Sciatic nerve (tissue), 2 donors: ENCODE measurements around the gene COL5A2. TPM values are rescaled to one million over a fixed set of nuclear protein-coding genes. Genes with fewer than 3 reads are reported as not detected.

Experiments used
- ATAC-seq: fragments of 200-7000 bp; cut with Tn5 transposase; one replicate; pipeline ENCODE4 v1.9.1; 2020; ENCODE audit warnings: mild to moderate bottlenecking, moderate library complexity
- DNase-seq: peaks from one replicate; pipeline ENCODE4 v3.0.0-alpha.2; 2020; ENCODE audit warnings: low spot score
- intact Hi-C: fragments of 100-400 bp; cut with DNase I; formaldehyde crosslinking; loops from one replicate; pipeline ENCODE4 v1.14.2; 2022
- total RNA-seq: library from RNA; stranded (reverse); fragmentation: NEBNext Ultra II Directional; extraction: Animal tissue kit (Norgen Biotek cat#: 25700); gene quantifications from one replicate; pipeline ENCODE4 v1.2.1, GENCODE V29; 2021
- donor health status: DM: no; HTN: no; CAD: no.
- donor health status: DM: no; HTN: no; CAD: no.

Gene COL5A2
- total RNA-seq, 1 donor from 2014 or later = 45.7 TPM

DNA sequence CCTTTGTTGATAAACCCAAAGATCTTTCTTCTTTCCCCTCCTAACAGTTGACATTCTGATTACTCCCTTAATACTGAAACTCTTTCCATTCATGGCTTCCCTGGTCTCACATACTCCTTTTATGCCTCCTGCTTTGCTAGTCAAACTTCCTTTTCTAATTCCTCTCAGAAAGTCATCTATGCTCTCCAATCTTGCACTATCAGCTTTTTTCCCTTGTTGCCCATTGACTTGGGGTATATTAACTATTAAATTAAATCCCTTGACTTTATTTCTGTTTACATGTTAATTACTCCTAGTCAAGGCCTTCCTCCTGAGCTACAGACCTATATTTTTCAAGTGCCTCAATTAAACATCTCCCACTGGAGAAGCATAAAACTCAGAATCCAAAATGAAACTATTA, 3.6 kb upstream of the COL5A2 start:
- ATAC-seq = no peak
- intact Hi-C loops = no loop called here
- DNase-seq = no peak

DNA sequence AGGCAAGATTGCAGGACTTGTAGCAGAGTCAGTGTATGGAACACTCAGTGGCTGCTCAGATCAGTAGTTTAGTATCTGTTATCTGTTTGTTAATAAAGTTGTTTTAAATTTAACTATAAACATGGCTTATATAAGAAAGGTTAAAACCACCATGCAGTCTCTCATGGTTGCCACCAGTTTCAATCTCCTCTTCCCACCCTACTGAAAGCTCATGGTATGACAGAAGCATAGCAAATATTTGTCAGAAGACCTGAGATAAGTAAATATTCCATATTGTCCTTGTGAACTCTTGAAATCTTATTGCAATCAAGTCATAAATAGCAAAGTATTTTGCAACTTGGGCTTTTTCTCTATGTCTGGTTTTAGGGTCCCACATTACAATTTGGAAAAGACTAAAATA, 2.1 kb upstream of the COL5A2 start:
- ATAC-seq = no peak
- DNase-seq = no peak
- intact Hi-C loops = no loop called here

DNA sequence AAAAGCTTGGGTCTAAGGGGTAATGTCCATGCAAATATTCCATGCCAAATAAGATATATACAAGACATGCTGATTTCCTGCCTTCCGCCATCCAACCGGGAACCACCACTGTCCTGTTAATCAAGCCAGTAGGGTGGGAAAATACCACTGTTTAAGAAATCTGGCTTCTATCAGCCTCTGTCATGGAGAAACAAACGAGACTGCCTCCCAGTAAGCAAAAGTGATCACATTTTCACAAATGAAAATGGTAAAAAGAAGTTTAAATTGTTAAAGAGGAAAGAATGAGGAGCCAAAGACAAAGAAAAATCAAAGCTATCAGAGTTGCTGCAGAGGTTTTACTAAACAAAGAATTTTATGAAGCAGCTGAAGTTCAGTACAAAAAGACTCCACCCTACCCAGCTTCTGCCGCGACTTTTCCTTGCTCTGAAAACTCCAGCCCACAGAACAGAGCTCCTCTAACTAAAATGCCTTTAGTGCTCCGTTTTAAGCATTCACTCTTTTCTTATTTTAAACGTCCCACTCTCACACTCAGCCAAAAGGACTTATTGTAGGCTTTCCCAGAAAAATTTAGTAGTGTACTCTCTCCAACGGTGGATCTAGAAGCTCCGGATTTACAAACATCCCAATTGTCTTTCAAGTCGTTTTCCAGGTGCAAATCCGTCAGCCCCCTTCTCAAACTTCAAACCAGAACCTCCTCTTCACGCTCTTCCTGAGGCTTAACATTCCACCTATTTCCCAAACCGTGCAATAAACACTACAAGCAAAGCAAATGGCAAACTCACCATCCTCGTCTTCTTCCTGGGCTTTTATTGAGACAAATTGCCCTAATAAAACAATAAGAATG, 613 bp downstream of the COL5A2 start:
- intact Hi-C loops = no loop called here
- ATAC-seq (peak; percentile 78), DNase-seq (no peak)

DNA sequence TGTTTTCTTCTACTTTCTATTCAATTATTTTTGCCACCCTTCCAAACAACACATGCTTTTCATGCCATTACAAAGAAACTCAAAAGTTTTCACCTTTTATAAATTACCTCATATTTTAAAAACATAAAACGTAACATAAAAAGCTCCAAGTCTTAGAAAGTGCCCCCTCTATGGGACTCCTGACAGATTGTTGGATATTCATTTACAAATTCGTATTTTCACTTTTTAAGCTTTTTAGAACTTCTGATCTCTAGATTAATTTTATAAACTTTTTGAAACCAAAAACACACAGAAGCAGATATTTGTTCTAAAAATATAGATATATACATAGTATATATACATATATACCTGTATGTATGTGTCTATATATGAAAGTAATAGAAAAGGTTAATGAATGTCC, 1.5 kb downstream of the COL5A2 start:
- intact Hi-C loops = no loop called here
- no peak for ATAC-seq

DNA sequence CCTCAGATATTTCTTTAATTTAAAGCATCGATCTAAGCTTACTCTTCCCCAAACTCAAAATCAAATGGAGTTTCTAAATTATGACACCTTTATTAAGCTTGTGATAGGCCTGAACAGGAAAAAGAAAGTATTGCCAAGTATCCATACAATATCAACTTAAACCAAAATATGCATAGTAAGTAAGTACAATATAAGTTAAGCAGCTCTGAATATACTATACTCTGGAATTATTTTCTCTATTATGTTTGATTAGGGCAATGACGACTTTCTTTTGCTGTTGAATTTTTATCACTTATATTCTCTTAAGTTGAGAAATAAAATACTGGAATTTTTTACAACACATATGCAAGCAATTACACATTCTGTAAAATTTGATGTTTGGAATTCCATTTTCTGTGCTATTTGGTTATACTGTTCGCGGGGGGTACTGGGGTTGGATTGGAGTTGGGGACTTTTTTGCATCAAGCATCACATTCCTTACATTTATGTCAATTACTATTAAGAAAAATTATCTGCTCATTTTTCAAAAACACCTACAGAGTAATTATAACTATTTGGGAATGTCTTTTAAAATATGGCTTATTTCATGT, 2.2 kb downstream of the COL5A2 start:
- ATAC-seq (no peak), DNase-seq (no peak)
- intact Hi-C loops = no loop called here

More for the DNA sequence above, 1.5 kb downstream of the COL5A2 start:
- no peak for DNase-seq

DNA sequence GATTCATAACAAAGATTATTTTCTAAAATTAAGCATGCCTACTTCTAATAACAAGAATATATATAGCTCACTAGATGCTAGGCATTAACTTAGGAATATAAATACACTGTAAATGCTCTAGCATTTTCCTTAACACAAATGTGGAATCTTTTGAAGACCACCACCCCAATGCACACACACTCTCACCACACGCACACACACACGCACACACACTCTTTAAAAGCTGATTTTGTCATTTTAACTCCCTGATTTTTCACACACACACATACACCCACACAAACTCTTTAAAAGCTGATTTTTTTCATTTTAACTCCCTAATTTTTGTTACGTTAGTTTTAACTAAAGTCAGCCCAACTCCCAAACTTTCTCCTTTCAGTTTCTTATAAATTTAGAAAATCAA, 3.0 kb downstream of the COL5A2 start:
- ATAC-seq (no peak), DNase-seq (no peak)
- intact Hi-C loops = no loop called here

DNA sequence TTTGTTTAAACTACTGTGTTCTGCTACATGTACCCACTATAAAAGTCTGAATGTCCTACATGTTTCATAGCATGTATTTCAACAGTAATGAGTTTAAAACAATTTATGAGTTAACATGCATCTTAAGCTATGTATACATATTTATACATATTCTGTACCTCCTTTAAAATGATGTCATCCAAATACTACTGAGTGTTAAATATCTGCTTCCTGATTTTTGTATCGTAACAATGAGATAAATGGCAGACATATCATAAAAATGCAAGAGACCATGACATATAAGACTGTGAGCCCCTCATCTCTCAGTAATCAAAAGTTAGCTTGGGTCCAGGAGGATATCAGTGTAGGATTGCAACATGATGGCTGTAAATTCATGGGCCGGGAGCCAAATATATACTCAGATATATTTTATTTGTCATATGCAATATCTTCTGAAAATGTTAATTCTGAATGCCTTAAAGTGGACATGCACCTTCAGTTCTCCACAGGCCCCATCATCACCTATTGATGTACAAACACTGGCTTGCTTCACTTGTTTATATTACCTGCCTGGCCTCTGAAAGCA, 3.6 kb downstream of the COL5A2 start:
- no peak for ATAC-seq
- intact Hi-C loops = no loop called here

DNA sequence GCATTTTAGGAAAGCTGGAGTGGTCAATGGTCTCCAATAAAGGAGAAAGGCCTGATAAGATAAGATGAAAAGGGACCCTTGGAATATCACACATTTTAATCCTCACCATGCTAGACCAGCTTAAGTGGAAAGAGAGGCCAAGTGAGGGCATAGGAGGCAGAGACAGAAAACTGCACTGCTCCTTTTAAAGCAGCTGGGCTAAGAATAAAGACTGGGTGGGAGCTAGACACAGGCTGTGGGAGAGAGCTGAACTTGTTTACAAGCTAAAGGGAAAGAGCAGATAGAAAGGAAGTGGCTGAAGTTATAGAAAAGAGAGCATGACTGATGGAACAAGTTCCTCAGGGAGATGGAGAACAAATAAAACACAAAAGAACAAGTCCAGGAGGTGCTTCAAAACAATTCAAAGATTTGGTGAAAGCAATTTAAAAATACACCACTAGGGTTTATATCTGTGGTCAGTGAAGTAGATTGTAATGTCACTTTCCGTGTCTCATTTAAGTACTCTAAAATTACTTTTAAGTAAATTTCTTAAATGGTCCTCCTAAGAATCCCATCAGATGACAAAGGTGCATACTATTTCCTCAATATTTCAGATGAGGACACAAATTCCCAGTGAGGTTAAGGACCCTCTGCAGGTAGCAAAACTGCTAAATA, 7.5 kb downstream of the COL5A2 start:
- intact Hi-C loops = no loop called here
- DNase-seq (no peak), ATAC-seq (no peak)

More for the DNA sequence above, 3.6 kb downstream of the COL5A2 start:
- DNase-seq = no peak

DNA sequence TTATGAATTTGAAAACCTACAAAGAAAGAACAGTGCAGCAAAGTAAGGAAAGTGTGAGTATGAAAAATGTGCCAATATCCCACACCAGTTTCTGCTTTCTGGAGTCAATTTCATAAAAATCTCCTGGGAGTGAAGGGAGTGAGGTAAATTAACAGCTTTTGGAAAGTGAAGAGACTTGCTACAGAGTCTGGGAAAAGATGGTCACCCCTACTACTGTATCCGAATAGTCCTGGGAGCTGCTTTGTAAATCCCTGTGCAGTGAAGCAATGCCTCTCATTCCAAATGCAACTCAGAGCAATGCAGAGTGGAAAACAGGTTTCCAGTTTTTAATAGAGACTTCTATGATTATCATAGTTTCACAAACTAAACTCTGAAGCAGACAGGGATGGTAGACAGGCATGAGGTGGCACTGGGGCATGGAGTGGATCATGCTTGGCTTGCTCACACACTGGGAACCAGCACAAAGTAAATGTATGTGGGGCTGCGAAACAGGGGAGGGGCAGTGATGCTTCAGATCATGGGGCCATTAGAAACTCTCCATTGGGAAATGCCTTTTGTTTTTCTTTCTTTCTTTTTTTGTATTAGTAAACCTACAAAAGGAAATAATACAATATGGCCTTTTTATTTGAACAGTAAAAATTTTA, 10.6 kb downstream of the COL5A2 start:
- DNase-seq = no peak
- intact Hi-C loops = no loop called here
- peak; percentile 65 for ATAC-seq

DNA sequence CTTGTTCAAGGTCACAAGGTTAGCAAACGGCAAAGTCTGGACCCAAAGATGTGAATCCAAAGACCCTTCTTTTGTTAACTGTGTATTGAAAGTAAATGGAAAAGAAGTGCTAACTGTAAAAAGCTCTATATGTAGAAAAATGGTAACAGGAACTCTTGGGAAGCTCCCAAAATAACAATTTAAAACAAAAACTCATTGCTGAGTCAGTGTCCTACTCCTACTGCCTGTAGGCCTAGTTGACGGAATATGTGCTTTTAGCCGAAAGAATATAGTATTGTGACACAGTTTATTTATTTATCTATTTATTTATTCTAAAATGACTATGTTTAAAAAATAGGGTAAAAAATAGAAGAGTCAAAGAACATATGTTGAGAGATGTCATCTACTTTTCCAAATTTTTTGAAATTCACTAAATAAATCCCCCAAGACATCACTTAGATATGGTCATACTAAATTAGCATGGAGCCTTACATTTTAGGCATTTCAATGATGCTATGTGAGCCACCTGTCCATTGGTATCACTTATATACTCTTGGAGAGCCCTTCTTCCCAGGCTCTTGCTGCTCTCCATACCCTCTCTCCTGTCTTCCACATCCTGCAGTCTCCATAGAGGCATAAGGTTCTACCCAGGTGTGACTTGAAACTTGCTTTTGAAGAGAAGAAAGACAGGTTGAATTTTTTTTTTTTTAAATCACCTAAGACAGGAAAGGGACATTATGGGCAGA, 13.7 kb downstream of the COL5A2 start:
- intact Hi-C loops = no loop called here
- DNase-seq (no peak), ATAC-seq (no peak)

DNA sequence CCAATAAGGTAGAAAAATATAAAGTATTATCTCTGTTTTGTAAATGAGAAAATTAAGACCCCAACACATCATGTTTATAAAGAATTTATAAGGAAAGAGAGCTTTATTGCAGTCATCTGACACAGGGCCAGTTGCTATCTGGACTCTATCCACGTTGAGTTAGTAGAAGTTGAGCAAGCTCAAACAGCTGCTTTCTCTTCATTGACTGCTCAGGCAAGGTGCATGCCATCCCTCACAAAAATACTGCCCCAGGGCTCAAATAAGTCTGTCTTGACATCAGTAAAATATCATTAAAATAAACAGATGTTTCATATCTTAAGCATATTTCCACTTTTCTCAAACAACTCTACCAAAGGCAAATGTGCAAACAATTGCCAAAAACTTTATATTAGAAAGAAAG, 14.8 kb downstream of the COL5A2 start:
- ATAC-seq = peak; percentile 83
- no peak for DNase-seq
- intact Hi-C loops = no loop called here

DNA sequence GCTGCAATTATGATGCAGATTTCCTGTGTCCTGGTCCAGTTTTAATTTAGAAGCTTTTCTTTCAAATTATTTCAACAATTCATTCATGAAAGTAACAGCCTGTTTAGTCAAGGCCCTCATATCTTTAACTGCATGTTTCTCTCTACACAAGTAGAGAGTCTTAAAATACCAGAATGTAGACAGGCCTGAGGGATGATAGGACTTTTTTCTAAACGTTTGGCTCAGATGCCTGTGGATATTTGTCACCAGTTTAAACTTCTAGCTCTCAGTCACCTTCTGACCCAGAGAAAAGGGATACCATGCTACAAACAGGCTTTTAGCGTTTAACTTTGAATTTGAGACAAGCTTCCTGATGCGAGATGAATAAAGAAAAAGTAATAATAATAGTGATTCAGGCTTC, 15.7 kb downstream of the COL5A2 start:
- intact Hi-C loops = no loop called here
- no peak for DNase-seq
- no peak for ATAC-seq

DNA sequence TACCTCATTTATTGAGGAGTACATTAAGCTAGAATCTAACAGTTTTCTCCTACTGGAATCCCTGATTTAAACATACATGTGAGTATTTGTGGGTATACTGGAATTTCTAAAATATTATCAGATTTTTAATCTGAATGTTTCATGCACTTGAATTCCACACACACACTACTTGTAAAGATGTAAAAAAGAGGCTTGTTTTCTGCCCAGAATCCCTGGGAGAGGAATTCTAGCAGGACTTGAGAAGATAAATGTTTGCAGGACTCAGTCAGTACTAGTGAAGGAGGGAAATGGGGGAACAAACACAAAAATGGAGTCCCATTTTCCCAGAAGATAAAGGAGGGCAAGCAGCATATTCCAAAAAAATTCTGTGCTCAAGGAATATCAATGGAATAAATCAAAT, 17.0 kb downstream of the COL5A2 start:
- intact Hi-C loops = no loop called here

DNA sequence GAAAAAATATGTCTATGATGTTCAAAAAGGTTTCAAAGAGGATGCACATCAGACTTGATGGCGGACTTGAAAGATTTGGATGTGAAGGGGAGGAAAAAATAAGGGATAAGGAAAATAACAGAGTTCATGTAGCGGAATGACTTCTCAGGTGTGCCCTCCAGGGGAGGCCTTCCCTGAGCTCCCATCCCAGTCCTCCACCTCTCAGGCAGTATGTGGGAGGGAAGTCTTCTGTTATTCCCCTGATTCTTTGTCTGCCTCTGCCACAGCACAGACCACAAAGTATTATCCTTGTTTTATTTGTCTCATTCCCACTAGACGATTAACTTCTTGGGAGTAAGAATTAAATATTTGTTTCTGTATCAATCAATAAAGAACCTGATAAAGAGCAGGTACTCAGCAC, 17.7 kb downstream of the COL5A2 start:
- DNase-seq = no peak
- intact Hi-C loops = no loop called here
- no peak for ATAC-seq

More for the DNA sequence above, 17.0 kb downstream of the COL5A2 start:
- ATAC-seq (no peak), DNase-seq (no peak)

DNA sequence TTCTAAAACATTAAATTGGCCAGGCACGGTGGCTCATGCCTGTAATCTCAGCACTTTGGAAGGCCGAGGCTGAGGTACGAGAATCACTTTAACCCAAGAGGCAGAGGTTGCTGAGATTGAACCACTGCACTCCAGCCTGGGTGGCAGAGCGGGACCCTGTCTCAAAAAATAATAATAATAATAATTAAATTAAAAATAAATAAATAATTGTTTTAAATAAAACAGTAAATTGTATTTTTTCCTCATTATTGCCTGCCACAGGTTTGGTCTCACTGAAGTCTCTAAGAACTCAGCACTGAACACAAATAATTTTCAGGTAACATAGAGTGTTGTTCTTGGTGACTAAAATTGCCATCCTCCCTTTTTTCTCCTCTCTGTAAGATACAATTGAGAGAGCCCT, 19.8 kb downstream of the COL5A2 start:
- ATAC-seq = no peak
- intact Hi-C loops = no loop called here
- DNase-seq = no peak

DNA sequence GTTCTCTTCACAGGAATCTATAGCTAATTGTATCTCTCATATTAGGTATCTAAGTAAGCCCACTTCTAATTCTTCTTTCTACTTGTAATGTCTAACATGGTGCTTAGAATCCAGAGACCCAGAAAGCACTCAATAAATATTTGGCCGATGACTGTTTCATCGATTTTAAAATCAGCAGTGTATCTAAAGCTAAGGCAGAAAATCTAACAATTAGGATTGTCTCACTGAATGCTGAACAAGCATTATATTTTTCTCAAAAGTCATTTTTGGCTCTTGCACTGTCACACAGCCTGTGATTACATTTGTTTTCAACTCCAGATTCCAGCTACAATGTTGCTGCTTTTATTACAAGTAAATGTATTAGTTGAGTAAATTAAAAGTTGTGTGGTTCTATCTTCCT, 20.3 kb downstream of the COL5A2 start:
- ATAC-seq (no peak), DNase-seq (no peak)

DNA sequence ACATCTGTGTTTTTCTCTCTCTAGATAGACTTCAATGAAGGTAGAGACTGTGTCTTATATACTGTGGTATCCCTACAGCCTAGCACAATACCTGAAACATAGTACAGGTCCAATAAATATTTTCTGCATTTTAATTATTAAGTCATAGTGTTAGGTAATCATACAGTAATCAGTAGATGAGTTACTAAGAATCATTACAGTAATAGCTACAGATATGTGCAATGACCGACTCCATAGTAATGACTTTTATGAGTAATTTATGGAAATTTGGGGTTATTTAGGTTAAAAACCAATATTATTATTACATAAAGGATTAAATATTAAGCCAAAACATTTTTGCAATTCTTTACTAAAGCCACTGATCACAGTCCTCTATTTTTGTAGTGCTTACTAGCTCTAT, 21.6 kb downstream of the COL5A2 start:
- no peak for DNase-seq
- intact Hi-C loops = no loop called here
- no peak for ATAC-seq

More for the DNA sequence above, 20.3 kb downstream of the COL5A2 start:
- intact Hi-C loops = no loop called here

DNA sequence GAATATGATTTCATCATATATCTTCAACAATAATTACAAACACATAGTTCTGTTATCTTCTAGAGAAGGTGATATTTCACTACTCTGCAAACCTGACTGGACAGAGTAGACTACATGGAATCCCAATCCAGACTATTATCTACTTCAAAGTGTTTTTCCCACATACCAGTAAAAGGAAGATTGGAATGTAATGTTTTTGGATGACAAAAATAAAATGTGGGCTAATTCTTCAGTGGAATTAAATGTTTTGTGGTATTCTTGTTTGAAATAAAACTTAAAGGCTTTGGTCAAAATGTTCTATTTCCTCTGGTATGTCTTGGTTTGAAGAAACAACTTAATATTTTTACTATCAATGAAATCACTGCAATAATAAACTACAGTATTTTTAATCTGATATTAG, 22.1 kb downstream of the COL5A2 start:
- DNase-seq (no peak), ATAC-seq (no peak)
- intact Hi-C loops = no loop called here

DNA sequence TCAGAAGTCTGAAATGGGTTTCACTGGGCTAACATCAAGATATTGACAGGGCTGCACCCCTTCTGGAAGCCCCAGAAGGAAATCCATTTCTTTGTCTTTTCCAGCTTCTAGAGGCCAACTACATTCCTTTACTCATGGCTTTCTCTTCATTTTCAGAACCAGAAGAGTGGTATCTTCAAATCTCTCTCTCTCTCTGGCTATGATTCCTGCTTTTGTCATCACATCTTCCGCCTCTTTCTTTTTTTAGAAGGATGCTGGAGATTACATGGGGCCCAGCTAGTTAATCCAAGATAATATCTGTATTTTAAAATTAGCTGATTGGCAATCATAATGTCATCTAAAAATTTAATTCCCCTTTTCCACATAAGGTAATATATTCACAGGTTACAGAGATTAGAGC, 23.8 kb downstream of the COL5A2 start:
- ATAC-seq = no peak
- DNase-seq = no peak
- intact Hi-C loops = no loop called here
